Thoracic aorta (tissue), 2 donors: ENCODE measurements around the gene BOLA3. TPM values are rescaled to one million over a fixed set of nuclear protein-coding genes. Genes with fewer than 3 reads are reported as not detected.
"Not testable (repeated sequence)": the region's sequence is repeated elsewhere in the genome, so short reads cannot be mapped to it uniquely, and the experiment has no call there.

Experiments
- ATAC-seq: fragments of 150-250 bp; one replicate; pipeline ENCODE4 v1.8.0; 2017; ENCODE audit warnings: low read depth; ENCODE audit not compliant: insufficient number of reproducible peaks, low FRiP score
- DNase-seq: peaks from one replicate; pipeline ENCODE4 v3.0.0-alpha.2; 2020; ENCODE audit warnings: low spot score
- H3K27ac ChIP-seq, 2 donors: fragments of 200-600 bp; sonication (generic); 1 replicate in 1 of 2; 2 replicates in 1 of 2; pipeline ENCODE4 v1.5.1; 2016; ENCODE audit warnings: mild to moderate bottlenecking in 2 of 2, moderate library complexity in 2 of 2
- H3K27me3 ChIP-seq: fragments of 200-600 bp; sonication (generic); replicated peaks from 2 replicates; pipeline ENCODE4 v1.6.0; 2016; ENCODE audit warnings: mild to moderate bottlenecking; ENCODE audit not compliant: insufficient read depth
- H3K36me3 ChIP-seq: fragments of 200-600 bp; sonication (generic); one replicate; pipeline ENCODE4 v1.5.1; 2016
- H3K4me1 ChIP-seq, 2 donors: fragments of 200-600 bp; sonication (generic); 1 replicate in 1 of 2; 2 replicates in 1 of 2; pipeline versions ENCODE4 v1.5.1 to v1.6.0; 2016; ENCODE audit warnings: low read depth in 2 of 2, mild to moderate bottlenecking in 1 of 2; ENCODE audit not compliant: control insufficient read depth in 1 of 2
- H3K4me3 ChIP-seq: fragments of 200-600 bp; sonication (generic); 2 replicates; pipeline ENCODE4 v1.5.1; 2016; ENCODE audit warnings: mild to moderate bottlenecking
- H3K9me3 ChIP-seq: fragments of 200-600 bp; sonication (generic); 2 replicates; pipeline ENCODE4 v1.5.1; 2016
- CTCF ChIP-seq: fragments of 200-600 bp; sonication (generic); IDR thresholded peaks from one replicate; pipeline ENCODE4 v1.5.1; 2019; ENCODE audit warnings: antibody characterized with exemption
- total RNA-seq, 2 donors: library from RNA; depleted of rRNA; stranded (reverse); fragments of >200 nt; gene quantifications; one replicate each; pipeline versions ENCODE4 v1.1.0 to v1.2.3, GENCODE V29; 2016

Gene BOLA3
- total RNA-seq, 2 donors from 2014 or later: 17.2 to 21.1 TPM

DNA sequence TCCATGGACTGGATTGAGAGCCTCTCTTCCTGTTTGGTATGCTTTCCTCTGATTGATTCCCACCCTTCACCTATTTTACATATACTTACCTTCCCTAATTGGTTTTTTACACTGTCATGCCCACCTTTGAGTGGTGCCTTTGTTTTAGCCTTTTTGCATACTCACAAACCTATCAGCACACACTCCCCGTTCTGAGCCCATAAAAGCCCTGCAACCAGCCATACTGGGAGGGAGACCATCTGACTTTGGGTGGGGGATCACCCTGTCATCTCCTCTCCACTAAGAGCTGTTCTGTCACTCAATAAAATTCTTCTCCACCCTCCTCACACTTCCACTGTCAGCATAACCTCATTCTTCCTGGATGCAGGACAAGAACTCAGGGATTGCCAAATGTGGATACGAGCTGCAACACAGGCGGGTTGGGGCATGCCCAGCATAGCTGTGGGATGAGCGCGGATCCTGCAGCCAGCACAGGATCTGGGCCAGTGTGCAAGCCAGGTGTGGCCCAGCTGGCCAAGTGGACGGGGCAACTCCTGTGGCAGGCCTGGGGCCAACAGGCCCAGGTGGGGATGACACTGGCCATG, 40.4 kb upstream of the BOLA3 start:
- H3K4me1 ChIP-seq: no peaks in the 10 kb centered on the region
- DNase-seq (no peak), ATAC-seq (no peak)
- no peaks in the 10 kb centered on the region for H3K27me3 ChIP-seq
- H3K4me3 ChIP-seq: no peak overlapping the region
- H3K27ac ChIP-seq: no peak overlapping the region
- no peaks in the 10 kb centered on the region for H3K36me3 ChIP-seq
- no peak for TF ChIP-seq CTCF
- no peaks in the 10 kb centered on the region for H3K9me3 ChIP-seq

DNA sequence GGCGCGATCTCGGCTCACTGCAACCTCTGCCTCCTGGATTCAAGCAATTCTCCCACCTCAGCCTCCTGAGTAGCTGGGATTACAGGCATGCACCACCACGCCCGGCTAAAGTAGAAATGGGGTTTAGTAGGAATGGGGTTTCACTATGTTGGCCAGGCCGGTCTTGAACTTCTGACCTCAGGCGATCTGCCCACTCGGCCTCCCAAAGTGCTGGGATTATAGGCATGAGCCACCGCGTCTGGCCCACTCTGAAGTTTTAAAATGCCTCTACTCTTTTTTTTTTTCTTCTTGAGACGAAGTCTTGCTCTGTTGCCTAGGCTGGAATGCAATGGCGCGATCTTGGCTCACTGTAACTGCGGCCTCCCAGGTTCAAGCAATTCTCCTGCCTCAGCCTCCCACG, 39.0 kb upstream of the BOLA3 start:
- H3K4me3 ChIP-seq, H3K27me3 ChIP-seq, H3K4me1 ChIP-seq, H3K36me3 ChIP-seq, H3K27ac ChIP-seq, ATAC-seq, DNase-seq, H3K9me3 ChIP-seq: not testable (repeated sequence)

DNA sequence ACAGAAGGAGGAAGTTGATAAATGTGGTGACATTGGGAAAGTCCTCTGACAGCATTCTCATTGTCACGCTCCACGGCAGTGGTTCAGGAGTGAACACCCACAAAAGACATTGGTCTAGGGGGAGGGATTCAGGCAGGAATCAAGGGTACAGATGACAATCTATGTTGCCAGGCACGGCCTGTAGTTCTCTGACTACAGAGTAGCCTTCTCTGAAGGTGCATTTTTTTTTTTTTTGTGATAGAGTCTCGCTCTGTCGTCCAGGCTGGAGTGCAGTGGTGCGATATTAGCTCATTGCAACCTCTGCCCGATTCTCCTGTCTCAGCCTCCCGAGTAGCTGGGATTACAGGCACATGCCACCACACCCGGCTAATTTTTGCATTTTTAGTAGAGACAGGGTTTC, 38.3 kb upstream of the BOLA3 start:
- Histone ChIP-seq H3K27me3 (no peaks in the 10 kb centered on the region), H3K4me1 (no peaks in the 10 kb centered on the region), H3K36me3 (no peaks in the 10 kb centered on the region), H3K27ac (no peak overlapping the region), H3K9me3 (no peaks in the 10 kb centered on the region), H3K4me3 (no peak overlapping the region)
- DNase-seq (no peak), ATAC-seq (peak; percentile 26)
- no peak for TF ChIP-seq CTCF

GRCh38 chr2:74183878-74184277, 36.2 kb upstream of the BOLA3 start:
- peaks cover 0 to 3% of the 10 kb centered on the region in 2 donors for H3K4me1 ChIP-seq
- DNase-seq (no peak), ATAC-seq (no peak)
- H3K27me3 ChIP-seq: no peaks in the 10 kb centered on the region
- H3K4me3 ChIP-seq: no peak overlapping the region
- H3K27ac ChIP-seq: no peak overlapping the region
- H3K36me3 ChIP-seq: no peaks in the 10 kb centered on the region
- TF ChIP-seq CTCF: no peak
- H3K9me3 ChIP-seq: no peaks in the 10 kb centered on the region

- Histone ChIP-seq H3K9me3 (no peaks in the 10 kb centered on the region), H3K4me1 (peaks cover 10 to 15% of the 10 kb centered on the region in 2 donors), H3K4me3 (no peak overlapping the region), H3K27me3 (no peaks in the 10 kb centered on the region), H3K36me3 (no peaks in the 10 kb centered on the region), H3K27ac (no peak overlapping the region)
- no peak for ATAC-seq
- no peak for DNase-seq
- no peak for TF ChIP-seq CTCF
Observed at GRCh38 chr2:74181739-74182138, 34.0 kb upstream of the BOLA3 start.
